ENCODE measurements around the gene FBL. TPM values are rescaled to one million over a fixed set of nuclear protein-coding genes. Genes with fewer than 3 reads are reported as not detected.

Gene FBL
- total RNA-seq, 4 donors from 2014 or later, result 184 to 226 (median 193) TPM

DNA sequence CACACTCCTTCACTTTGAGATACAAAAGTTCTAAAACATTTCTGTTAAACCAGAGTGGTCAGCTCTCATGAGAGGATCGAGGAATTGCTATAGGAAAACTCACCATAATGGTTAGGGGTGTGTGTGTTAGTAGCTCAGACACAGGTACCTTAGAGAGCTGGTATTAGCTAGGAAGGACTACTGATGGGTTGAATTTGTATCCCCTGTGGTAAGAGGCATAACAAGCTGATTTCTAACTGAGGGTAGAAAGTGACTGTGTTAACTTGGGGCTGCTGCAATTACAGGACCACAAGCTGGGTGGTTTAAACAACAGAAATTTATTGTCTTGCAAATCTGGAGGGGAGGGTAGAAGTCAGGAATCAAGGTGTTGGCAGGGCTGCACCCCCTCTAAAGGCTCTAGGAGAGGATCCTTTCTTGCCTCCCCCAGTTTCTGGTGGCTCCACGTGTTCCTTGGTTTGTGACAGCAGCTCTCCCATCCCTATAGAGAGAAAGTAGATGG is 50.1 kb downstream of the FBL start:
- WGBS, 2 donors, result 32 to 42% methylated on average over 2 of the region's 2 CpGs

DNA sequence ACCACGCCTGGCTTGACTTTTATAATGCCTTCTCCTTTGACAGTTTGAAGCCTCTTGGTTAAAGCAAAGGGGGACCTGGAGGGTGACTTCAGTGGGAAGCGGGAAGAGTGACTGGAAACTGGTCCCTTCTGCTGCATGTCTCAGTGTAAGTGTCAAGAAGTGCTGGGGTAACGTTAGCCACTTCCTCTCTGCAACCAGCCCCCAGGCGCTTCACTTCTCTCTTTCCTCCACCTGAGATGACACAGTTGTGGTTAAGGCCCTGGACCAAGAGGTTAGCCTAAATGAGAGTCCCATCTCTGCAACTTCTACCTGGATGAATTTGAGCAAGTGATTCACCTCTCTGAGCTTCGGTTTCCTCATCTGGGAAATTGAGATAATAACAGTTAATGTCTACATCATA is 51.2 kb downstream of the FBL start:
- TF ChIP-seq POLR2A (IDR thresholded peaks at IDR 0.05), result no peak
- TF ChIP-seq, protein P1, sequence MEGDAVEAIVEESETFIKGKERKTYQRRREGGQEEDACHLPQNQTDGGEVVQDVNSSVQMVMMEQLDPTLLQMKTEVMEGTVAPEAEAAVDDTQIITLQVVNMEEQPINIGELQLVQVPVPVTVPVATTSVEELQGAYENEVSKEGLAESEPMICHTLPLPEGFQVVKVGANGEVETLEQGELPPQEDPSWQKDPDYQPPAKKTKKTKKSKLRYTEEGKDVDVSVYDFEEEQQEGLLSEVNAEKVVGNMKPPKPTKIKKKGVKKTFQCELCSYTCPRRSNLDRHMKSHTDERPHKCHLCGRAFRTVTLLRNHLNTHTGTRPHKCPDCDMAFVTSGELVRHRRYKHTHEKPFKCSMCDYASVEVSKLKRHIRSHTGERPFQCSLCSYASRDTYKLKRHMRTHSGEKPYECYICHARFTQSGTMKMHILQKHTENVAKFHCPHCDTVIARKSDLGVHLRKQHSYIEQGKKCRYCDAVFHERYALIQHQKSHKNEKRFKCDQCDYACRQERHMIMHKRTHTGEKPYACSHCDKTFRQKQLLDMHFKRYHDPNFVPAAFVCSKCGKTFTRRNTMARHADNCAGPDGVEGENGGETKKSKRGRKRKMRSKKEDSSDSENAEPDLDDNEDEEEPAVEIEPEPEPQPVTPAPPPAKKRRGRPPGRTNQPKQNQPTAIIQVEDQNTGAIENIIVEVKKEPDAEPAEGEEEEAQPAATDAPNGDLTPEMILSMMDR (IDR thresholded peaks at IDR 0.05), result no peak
- no peak for DNase-seq
- no peak overlapping the region for H3K4me3 ChIP-seq
- H3K9me3 ChIP-seq, result no peaks in the 10 kb centered on the region
- no peak overlapping the region for H3K27ac ChIP-seq
- no peaks in the 10 kb centered on the region for H3K36me3 ChIP-seq
- 56 to 58% methylated on average over 5 of the region's 5 CpGs for WGBS, 2 donors
- H3K27me3 ChIP-seq, result peaks cover 0 to 15% (median 0%) of the 10 kb centered on the region in 4 donors
- H3K4me1 ChIP-seq, result peaks cover 0 to 7% (median 0%) of the 10 kb centered on the region in 3 donors
- intact Hi-C loops (cut with DNase I), result loop anchor here (10.0 kb wide), 1 partner anchor 50 kb away; the partner anchor contains the start of gene FBL

More for the DNA sequence above, 50.1 kb downstream of the FBL start:
- DNase-seq, result no peak
- Histone ChIP-seq H3K4me1 (peaks cover 0 to 7% (median 0%) of the 10 kb centered on the region in 3 donors), H3K36me3 (no peaks in the 10 kb centered on the region), H3K27ac (no peak overlapping the region), H3K9me3 (no peaks in the 10 kb centered on the region), H3K4me3 (no peak overlapping the region), H3K27me3 (peaks cover 0 to 20% (median 0%) of the 10 kb centered on the region in 4 donors)
- TF ChIP-seq, protein P1 (IDR thresholded peaks at IDR 0.05), result no peak
- TF ChIP-seq POLR2A (IDR thresholded peaks at IDR 0.05), result no peak
- intact Hi-C loops (cut with DNase I), result loop anchor here (10.0 kb wide), 1 partner anchor 49 kb away; the partner anchor contains the start of gene FBL

DNA sequence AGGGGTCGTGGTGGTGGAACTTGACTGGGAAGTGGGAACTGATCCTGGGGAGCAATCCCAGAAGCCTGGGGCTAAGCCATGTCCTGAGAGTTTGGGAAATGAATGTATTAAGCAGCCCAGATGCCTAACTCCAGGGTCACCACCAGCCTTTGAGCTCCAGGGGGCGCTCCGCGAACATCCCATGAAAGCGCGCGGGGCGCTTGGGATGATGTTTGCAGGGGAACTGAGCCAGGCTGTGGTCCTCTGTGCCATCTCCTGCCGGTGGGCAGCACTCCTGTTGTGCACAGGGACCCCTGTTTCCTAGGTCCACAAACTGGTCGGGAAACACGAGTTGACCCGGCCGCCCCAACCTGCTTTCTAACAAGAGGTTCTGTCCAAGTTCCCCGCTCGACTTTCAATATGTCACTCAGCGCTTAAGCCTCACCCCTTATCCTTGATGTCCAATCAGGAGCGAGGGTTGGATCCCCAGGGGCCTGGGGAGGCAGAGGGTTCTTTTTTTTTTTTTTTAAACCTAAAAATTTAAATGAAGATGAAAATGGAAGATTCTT is 53.1 kb downstream of the FBL start:
- peaks cover 0 to under 1% (median 0%) of the 10 kb centered on the region in 3 donors for H3K9me3 ChIP-seq

DNA sequence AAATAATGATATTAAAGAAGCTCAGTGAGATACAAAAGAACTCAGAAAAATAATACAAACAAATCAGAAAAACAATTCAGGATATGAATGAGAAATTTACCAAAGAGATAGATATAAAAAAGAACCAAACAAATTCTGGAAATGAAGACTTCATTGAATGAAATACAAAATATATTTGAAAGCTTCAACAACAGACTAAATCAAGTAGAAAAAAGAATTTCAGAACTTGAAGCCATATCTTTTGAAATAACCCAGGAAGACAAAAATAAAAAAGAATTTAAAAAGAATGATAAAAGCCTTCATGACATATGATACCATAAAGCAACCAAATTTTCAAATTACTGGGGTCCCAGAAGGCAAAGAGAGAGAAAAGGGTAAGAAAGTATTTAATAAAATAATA is 57.9 kb downstream of the FBL start:
- peaks cover 0 to 33% (median 0%) of the 10 kb centered on the region in 4 donors for H3K27me3 ChIP-seq
- H3K4me3 ChIP-seq, result no peak overlapping the region
- no peaks in the 10 kb centered on the region for H3K36me3 ChIP-seq
- intact Hi-C loops (cut with DNase I), result no loop called here
- TF ChIP-seq, protein P1 (IDR thresholded peaks at IDR 0.05), result no peak
- peaks cover 0 to 9% (median 4%) of the 10 kb centered on the region in 3 donors for H3K9me3 ChIP-seq
- no peak overlapping the region for H3K27ac ChIP-seq
- peaks cover 0 to 5% (median 0%) of the 10 kb centered on the region in 3 donors for H3K4me1 ChIP-seq
- no peak for DNase-seq

More for the DNA sequence above, 53.1 kb downstream of the FBL start:
- peak overlapping the region; percentile 7 to 62 (median 47) for H3K4me3 ChIP-seq
- H3K27me3 ChIP-seq, result peaks cover 0 to 15% (median 0%) of the 10 kb centered on the region in 4 donors
- no peak for DNase-seq
- TF ChIP-seq POLR2A (IDR thresholded peaks at IDR 0.05), result no peak
- TF ChIP-seq, protein P1 (IDR thresholded peaks at IDR 0.05), result peak; percentile 78 to 89 (median 83)
- H3K27ac ChIP-seq, result no peak overlapping the region
- 1 to 5% methylated on average over 8 to 12 of the region's 17 CpGs for WGBS, 2 donors
- peaks cover 0 to 7% (median 0%) of the 10 kb centered on the region in 3 donors for H3K4me1 ChIP-seq
- intact Hi-C loops (cut with DNase I), result loop anchor here (10.0 kb wide), 1 partner anchor 52 kb away; the partner anchor contains the start of gene FBL
- H3K36me3 ChIP-seq, result no peaks in the 10 kb centered on the region

Small RNA genes within 50 kb of the gene (small RNA-seq; reads per million reads assigned to genes)
- gene MIR6719, result 0 reads per million in 4 donors

Other genes with a start within 250 kb of the FBL start
- not detected for gene LGALS13, start 243.9 kb downstream of the FBL start, total RNA-seq
- not detected for gene LGALS16, start 190.5 kb downstream of the FBL start, total RNA-seq
- gene LGALS14, start 141.9 kb downstream of the FBL start, total RNA-seq, result not detected
- gene CLC, start 108.3 kb downstream of the FBL start, total RNA-seq, result not detected
- gene LEUTX, start 67.5 kb downstream of the FBL start, total RNA-seq, result not detected
- 10 to 100 TPM in 1 of 4 donors, 1 to 10 TPM in 3; 3.9 to 12.6 (median 6.3) TPM for gene DYRK1B, start 12.2 kb downstream of the FBL start, total RNA-seq
- gene FCGBP, start 88.3 kb upstream of the FBL start, total RNA-seq, result 10 to 100 TPM in 3 of 4 donors, 1 to 10 TPM in 1; 5.7 to 79.9 (median 41.0) TPM
- 100 to 1,000 TPM in 1 of 4 donors, 10 to 100 TPM in 3; 80.1 to 112 (median 94.8) TPM for gene PSMC4, start 124.8 kb upstream of the FBL start, total RNA-seq
- gene ZNF546, start 150.7 kb upstream of the FBL start, total RNA-seq, result 1 to 10 TPM in 1 of 4 donors, under 1 TPM in 3; 0.53 to 2.5 (median 0.80) TPM
- 10 to 100 TPM in 1 of 4 donors, 1 to 10 TPM in 3; 3.5 to 14.9 (median 5.6) TPM for gene ZNF780B, start 209.9 kb upstream of the FBL start, total RNA-seq
- 10 to 100 TPM; 12.3 to 15.6 (median 13.0) TPM for gene ZNF780A, start 244.6 kb upstream of the FBL start, total RNA-seq

Measured in esophagus squamous epithelium (tissue), 5 donors.